Globus pallidus (tissue), 1 donor: Measurements from ENCODE around the gene OTUB2.
A peak's percentile ranks its signal among the peaks of the same experiment; 100 is the strongest.

Experiments
- DNase-seq: peaks from one replicate; pipeline ENCODE4 v3.0.0-alpha.2; 2015; ENCODE audit warnings: low spot score

Gene OTUB2

GRCh38 chr14:94026173-94026888 lies at the start of gene OTUB2:
TSS of gene OTUB2 (plus strand) at chr14:94026340. CDS start at chr14:94026538, 198 bp downstream.
- peak; percentile 99 for DNase-seq

DNA sequence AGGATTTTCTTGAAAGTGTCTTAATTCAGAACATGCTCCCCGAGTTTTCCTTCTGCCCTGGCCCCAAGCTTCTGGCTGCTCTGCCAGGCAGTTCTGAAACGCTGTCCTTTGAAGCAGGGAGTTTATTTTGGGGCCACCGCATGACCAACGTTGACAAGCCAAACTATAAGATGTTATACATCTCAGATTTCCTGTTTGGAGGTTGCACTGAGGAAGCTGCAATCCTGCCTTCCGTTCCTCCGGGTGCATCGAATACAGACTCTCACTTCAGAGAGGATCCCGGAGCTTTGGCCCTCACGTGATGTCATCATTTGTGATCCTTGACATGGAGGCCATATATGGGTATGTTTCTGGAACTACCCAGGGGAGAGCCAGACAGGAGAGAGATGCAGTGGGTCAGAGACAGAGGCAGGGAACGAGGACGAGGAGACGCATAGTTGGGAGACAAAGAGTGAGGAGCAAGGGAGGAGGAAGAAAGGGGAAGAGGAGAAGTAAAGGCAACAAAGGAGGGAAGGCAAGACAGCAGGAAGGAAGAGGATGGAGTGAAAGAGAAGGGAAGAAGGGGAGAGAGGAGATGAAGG lies 49.6 kb upstream of the OTUB2 start, which contains the start of gene ASB2:
Gene ASB2, minus strand, starts transcription at position 94 of the 581 bp plus-strand sequence. CDS start 12,031 bp downstream, outside the sequence.
- DNase-seq, result no peak

GRCh38 chr14:93977171-93977570 lies 49.0 kb upstream of the OTUB2 start:
- DNase-seq, result no peak

GRCh38 chr14:93977790-93978581 lies 48.2 kb upstream of the OTUB2 start:
- no peak for DNase-seq

DNA sequence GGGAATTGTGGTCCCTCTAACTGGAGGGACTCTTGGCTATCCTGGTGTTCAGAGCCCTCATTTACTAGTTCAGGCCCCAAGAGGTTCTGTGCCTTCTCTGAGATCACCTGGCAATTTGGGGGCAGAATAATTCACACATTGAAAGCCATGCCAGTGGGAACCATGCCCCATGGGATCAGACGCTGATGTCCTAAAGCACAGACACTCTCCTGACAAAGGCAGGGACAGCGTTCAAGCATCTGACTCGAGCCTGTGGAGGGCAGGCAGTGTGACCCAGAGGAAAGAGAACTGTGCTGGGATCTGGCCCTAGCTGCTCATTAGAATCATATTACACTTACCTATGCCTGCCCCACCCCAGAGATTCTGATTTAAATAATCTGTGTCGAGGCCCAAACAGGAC lies 47.4 kb upstream of the OTUB2 start:
- DNase-seq, result no peak

DNA sequence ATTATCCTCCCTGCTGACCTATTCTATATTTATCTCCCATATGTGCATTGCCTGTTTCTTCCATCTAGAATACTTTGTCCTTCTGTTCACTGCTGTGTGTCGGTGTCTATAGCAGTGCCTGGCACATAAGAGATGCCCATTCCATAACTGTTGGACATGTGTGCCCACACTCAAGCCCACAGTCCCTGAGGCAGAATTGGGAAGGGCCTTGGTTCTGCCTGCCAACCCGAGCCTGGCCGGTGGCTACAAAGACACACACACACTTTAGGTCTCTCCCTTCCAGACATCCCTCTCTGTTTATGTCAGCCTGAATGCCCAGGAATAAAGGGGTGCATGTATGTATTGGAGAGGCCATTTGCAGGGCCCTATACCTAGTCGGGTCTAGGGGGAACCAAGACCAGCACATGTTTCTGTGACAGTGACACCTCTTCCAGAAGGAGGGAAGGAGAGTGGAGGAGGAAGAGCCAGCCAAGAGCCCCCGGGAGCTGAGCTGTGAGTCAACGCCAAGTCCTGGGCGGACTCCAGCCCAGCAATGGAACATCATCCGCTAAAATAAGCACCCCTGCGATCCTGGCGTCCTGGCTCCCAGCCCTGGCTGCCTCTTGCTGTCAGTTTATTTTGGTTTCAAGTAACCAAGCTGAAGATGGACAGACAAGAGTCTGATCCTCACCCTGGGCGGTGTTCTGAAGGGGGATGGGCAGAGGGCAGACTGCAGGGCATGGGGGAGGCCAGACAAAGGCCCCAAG lies 45.5 kb upstream of the OTUB2 start:
- no peak for DNase-seq

DNA sequence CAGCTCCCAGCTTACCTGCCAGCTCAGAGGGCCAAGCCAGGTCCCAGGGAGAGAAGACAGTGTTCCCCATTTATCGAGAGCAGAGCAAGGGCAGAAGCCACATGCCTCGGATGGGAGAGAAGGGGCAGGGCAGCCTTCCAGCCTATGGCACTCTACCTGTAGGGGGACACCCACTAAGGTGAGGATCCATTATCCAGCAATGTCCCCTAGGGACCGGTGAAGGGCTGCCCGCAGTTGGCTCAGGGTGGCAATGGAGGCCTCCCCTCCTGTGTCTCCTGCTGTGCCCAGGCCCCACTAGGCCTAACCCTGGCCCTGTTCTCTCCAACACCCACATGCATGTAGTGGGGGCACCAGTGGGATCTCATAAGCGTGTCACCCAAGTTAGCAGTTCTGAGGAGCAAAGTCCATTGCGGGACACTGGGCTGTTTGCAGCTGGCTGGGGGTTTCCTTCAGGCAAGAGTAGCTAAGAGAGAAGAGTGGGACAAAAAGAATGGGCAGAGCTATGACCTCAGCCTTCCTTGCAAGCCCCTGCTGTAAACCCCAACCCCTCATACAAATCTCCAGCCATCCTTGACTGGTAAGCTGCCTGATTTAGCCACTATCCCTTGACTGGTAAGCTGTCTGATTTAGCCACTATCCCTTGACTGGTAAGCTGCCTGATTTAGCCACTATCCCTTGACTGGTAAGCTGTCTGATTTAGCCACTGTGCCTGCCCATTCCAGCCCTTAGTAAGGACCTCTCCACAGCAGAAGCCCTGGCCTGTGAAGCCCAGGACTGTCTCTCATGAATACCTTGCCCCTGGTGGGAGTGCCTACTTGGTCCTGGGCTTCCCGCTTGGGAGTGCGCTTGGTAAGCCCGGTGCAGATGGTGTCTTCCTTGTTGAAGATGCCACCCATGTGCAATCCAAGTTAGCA lies 44.6 kb upstream of the OTUB2 start:
- DNase-seq, result no peak

- DNase-seq, result no peak
Measured at GRCh38 chr14:93982230-93983007, 43.7 kb upstream of the OTUB2 start.

DNA sequence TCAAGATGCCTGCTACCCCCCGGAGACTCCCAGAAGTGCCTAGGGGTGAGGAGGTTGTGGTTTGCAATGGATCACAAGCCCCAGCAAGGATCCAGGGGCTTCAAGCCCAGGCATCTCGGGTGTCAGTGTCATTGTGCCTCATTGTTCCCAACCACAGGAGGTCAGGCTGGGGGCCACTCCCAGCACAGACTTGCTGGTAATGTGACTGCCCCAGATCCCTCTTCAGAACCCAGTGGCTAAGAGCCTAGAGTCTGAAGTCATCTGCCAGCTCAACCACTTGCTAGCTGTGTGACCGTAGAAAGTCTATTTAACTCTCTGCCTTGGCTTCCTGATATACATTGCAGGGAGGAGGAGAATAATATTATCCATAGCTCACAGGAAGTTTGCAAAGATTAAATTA lies 42.1 kb upstream of the OTUB2 start:
- DNase-seq, result no peak

GRCh38 chr14:93984987-93985410 lies 41.1 kb upstream of the OTUB2 start:
- peak; percentile 40 for DNase-seq

DNA sequence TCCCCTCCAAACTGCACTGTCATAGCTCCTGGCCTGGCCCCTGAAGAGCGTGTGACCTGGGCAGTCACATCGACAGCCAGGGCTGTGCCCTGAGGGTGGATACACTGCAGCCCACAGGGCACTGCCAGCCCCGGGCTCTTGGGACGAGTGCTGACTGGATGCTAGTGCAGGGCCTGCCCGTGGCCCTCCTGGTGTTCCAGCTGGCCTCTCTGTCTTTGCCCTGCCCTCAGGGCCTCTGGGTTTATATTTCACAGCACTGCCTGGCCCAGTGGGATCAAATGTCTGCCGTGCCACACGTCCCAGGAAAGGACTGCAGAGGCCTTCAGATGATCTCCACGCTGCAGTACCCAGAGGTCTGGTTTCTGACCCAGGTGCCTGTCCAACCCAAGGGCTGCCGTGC lies 39.2 kb upstream of the OTUB2 start:
- no peak for DNase-seq

GRCh38 chr14:93987376-93987775 lies 38.8 kb upstream of the OTUB2 start:
- no peak for DNase-seq

- DNase-seq, result no peak
Measured at GRCh38 chr14:93987815-93988476, 38.2 kb upstream of the OTUB2 start.

DNA sequence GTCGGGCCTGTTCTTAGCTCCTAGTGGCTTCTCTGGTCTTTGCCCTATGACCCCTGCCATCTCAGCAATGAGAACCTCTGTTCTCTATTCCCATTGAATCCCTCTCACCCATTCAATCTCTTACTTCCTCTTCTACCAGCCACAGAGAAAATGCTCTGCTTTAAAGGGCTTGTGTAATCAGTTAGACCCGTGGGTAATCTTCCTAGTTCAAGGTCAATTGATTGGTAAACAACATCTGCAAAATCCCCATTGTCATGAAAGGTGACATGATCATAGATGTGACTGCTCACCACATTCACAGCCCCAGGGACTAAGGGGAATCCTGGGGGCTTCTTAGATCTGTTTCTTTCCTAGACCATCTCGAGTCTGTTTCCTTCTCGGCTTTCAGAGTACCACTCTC lies 36.2 kb upstream of the OTUB2 start:
- no peak for DNase-seq

DNA sequence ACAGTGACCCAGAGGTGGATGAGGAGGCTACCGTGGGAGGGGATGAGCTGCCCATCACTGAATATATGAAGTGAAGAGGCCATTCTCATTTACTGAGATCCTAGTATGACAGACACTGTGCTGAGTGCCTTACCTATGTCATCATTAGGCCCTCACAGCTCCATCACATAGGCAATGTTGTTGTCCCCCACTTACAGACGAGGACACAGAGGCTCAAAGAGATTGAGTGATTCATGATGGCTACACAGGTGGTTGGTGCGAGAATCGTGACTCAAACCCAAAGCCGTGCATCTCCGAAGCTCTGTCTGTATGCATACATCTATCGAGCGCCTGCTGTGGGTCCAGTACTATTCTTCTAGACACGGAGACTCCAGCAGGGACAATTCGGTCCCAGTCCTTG lies 34.9 kb upstream of the OTUB2 start:
- DNase-seq, result no peak

GRCh38 chr14:93991649-93992048 lies 34.5 kb upstream of the OTUB2 start:
- DNase-seq, result no peak

GRCh38 chr14:93993382-93993781 lies 32.8 kb upstream of the OTUB2 start:
- DNase-seq, result no peak

GRCh38 chr14:93994919-93995682 lies 31.0 kb upstream of the OTUB2 start:
- DNase-seq, result no peak

DNA sequence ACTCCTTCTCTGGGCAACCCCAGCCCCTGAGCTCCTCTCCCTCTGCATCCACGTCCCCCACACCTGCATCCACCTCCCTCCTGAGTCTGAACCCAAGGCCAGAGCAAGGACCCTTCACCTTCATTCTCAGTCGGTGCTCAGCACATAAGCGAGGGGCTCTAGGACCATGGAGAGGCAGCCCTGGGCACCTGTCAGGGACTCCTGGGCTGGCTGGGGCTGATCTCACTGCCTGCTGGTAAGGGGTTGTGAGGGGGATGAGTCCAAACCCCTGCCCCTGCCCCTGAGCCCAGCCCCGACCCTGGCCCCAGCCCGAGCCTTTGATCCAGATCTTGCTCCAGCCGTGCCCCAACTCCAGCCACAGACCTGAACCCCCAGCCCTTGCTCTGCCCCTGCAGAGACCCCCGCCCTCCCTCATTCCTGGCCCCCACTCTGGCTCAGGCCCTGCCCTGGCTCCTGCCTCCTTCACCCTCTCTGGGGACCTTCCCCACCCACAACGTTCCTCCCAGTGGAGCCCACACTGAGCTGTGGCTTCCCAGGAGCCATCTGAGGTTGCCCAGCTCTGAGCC lies 29.9 kb upstream of the OTUB2 start:
- DNase-seq, result no peak
